ENCODE results near the gene ELL2.

DNA sequence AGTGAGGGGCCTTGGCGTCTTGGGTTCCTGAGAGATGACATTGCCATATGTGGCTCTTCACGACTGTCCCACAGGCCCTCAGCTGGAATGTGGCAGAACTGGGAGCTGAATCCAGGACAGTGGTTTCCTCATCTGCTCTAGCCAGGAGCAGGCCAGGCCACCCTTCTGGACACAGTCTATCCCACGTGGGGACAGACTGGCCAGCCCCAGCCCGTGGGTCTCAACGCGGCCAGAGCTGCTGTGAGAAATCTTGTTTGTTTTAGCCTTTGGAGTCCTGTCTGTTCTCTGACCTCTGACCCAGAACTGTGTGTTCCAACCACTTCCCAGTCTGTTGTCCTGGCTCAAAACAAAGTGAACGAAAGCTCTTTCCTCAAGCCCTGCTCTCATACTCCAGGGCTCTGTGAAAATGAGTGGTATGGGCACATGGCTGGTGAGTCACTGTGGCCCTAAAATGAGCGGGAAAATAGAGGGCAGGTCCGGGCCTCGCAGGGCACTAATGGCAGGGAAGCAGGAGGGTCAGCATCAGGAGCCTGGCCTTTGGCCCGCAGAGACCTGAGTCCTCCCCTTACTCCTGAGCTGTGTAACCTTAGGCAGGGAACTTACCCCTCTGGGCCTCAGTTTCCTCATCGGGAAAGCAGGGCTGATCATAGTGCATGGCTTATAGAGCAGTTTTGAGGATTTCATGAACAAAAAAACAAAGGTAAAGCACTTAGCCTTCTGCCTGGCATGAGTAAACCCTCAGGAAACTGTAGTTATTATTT, 104.3 kb downstream of the ELL2 start:
- TF ChIP-seq CTCF (IDR thresholded peaks at IDR 0.05) (no peak), POLR2AphosphoS5 (IDR thresholded peaks at IDR 0.05) (peak in 1 of 3 donors; percentile 59)

Measured in suprapubic skin (tissue), 3 donors.